Stimulated activated CD4-positive, alpha-beta T cell treated with anti-CD3 and anti-CD28 coated beads, TNF-alpha, amount 100 ng/mL, for 24 hours (primary cell): ENCODE data around the gene PUS10.
"Not testable (repeated sequence)": the region's sequence is repeated elsewhere in the genome, so short reads cannot be mapped to it uniquely, and the experiment has no call there.

ENCODE experiments used
- DNase-seq, 3 experiments: peaks; one replicate each; pipeline ENCODE4 v3.0.0-alpha.2; 2020; ENCODE audit warnings: low read depth in 3 of 3

PUS10 gene

GRCh38 chr2:61017556-61018317, at the start of gene PUS10, which contains the start of gene PEX13:
Gene PUS10 (minus strand): TSS chr2:61018255. CDS start chr2:61011890, 6,365 bp downstream.
Gene PEX13 (plus strand): TSS chr2:61017720. CDS start chr2:61017760, 40 bp downstream.
- DNase-seq: peak; percentile 40 to 73 (median 42)

- peak; percentile 60 to 82 (median 70) for DNase-seq
Observed at GRCh38 chr2:61065714-61066709, 48.0 kb upstream of the PUS10 start, which contains the start of gene SANBR. Gene SANBR (plus strand): TSS chr2:61065871. CDS start chr2:61070351, 4,480 bp downstream.

GRCh38 chr2:61059382-61059781, 41.3 kb upstream of the PUS10 start:
- DNase-seq: no peak

- DNase-seq: no peak
Observed at GRCh38 chr2:61057562-61057961, 39.5 kb upstream of the PUS10 start.

- no peak for DNase-seq
Observed at GRCh38 chr2:61055557-61055956, 37.5 kb upstream of the PUS10 start.

- DNase-seq: no peak
Observed at GRCh38 chr2:61045999-61046398, 27.9 kb upstream of the PUS10 start.

- no peak for DNase-seq
Observed at GRCh38 chr2:61045226-61045625, 27.2 kb upstream of the PUS10 start.

- no peak for DNase-seq
Observed at GRCh38 chr2:61044636-61045035, 26.6 kb upstream of the PUS10 start.

- DNase-seq: no peak
Observed at GRCh38 chr2:61042807-61043206, 24.8 kb upstream of the PUS10 start.

- not testable (repeated sequence) for DNase-seq
Observed at GRCh38 chr2:61036643-61037042, 18.6 kb upstream of the PUS10 start.

GRCh38 chr2:61034592-61034991, 16.5 kb upstream of the PUS10 start:
- DNase-seq: not testable (repeated sequence)

GRCh38 chr2:61029533-61029932, 11.5 kb upstream of the PUS10 start:
- no peak for DNase-seq

GRCh38 chr2:61023670-61024069, 5.6 kb upstream of the PUS10 start:
- DNase-seq: no peak

- no peak for DNase-seq
Observed at GRCh38 chr2:61021228-61021660, 3.2 kb upstream of the PUS10 start.

GRCh38 chr2:61018798-61019197, 743 bp upstream of the PUS10 start:
- no peak for DNase-seq

GRCh38 chr2:61018318-61018755, 282 bp upstream of the PUS10 start:
- DNase-seq: no peak

- DNase-seq: peak; percentile 38 to 66 (median 57)
Observed at GRCh38 chr2:61017003-61017555, 976 bp downstream of the PUS10 start.

- peak in 1 of 3 experiments; percentile 47 for DNase-seq
Observed at GRCh38 chr2:61016392-61017002, 1.6 kb downstream of the PUS10 start.

- DNase-seq: no peak
Observed at GRCh38 chr2:61015976-61016375, 2.1 kb downstream of the PUS10 start.

- DNase-seq: no peak
Observed at GRCh38 chr2:61014763-61015162, 3.3 kb downstream of the PUS10 start.

GRCh38 chr2:61013382-61013781, 4.7 kb downstream of the PUS10 start:
- no peak for DNase-seq
